K562 (cell line): Measurements from ENCODE around the gene NEFH. TPM values are rescaled to one million over a fixed set of nuclear protein-coding genes. Genes with fewer than 3 reads are reported as not detected.

Experiments used
- ATAC-seq: fragments of 200-7000 bp; cut with Tn5 transposase; 3 replicates; pipeline ENCODE4 v1.9.1; 2020; ENCODE audit warnings: moderate library complexity
- BruUV-seq: library from RNA; stranded (reverse); fragments of 400-500 nt; replicated peaks from 2 replicates; lab custom pipeline; 2021; lab: Mats Ljungman, UMichigan
- CTCF ChIA-PET: fragments of 300-600 bp; formaldehyde crosslinking; extraction: SDS; loops from one replicate; lab custom pipeline; 2021; ENCODE audit warnings: low intra/inter-chr PET ratio; lab: Yijun Ruan, JAX
- POLR2A ChIA-PET: fragments of 300-600, 350-650 bp; sonication (Branson Sonifier 250); formaldehyde crosslinking; extraction: SDS; loops from one replicate; lab custom pipeline; 2021; ENCODE audit warnings: antibody characterized with exemption, inconsistent platforms; lab: Yijun Ruan, JAX
- DNase-seq, 4 experiments: peaks; one replicate each; pipeline versions ENCODE4 v3.0.0 to v3.0.0-alpha.2; 2011 to 2018; ENCODE audit warnings: low spot score in 3 of 4, mixed read lengths in 3 of 4; ENCODE audit errors: extremely low read depth in 1 of 4
- FAIRE-seq: peaks from 2 replicates; lab custom pipeline; 2011; peaks lifted over from hg19 to GRCh38; lab: Jason Lieb, UNC
- H2AFZ ChIP-seq: 2 replicates; pipeline ENCODE4 v1.6.0; 2011; ENCODE audit warnings: low read depth, low read length, control low read depth, inconsistent platforms
- H3K27ac ChIP-seq: fragments of 200-600 bp; 3 replicates; pipeline ENCODE4 v1.8.0; 2011; ENCODE audit warnings: low read depth, mild to moderate bottlenecking, control low read depth, inconsistent platforms, low read length, moderate library complexity, mixed read lengths; ENCODE audit errors: extremely low read depth
- H3K27me3 ChIP-seq, 2 experiments: fragments of 300-600 bp in 1 of 2; 2 replicates in 1 of 2; 3 replicates in 1 of 2; pipeline versions ENCODE4 v1.6.0 to v1.8.0; 2011; ENCODE audit warnings: inconsistent platforms in 2 of 2, low read length in 2 of 2, mild to moderate bottlenecking in 1 of 2, mixed read lengths in 1 of 2, moderate library complexity in 1 of 2; ENCODE audit not compliant: control insufficient read depth in 2 of 2, insufficient read depth in 2 of 2
- H3K36me3 ChIP-seq: fragments of 300-600 bp; 3 replicates; pipeline ENCODE4 v1.8.0; 2011; ENCODE audit warnings: mild to moderate bottlenecking, low read length, inconsistent platforms; ENCODE audit not compliant: control insufficient read depth, insufficient read depth
- H3K4me1 ChIP-seq, 2 experiments: fragments of 200-600 bp in 1 of 2; replicated peaks in 1 of 2; 2 replicates in 1 of 2; 3 replicates in 1 of 2; pipeline versions ENCODE4 v1.5.1 to v1.8.0; 2011; ENCODE audit warnings: inconsistent platforms in 2 of 2, low read length in 2 of 2, mild to moderate bottlenecking in 1 of 2, mixed read lengths in 1 of 2, moderate library complexity in 1 of 2; ENCODE audit not compliant: control insufficient read depth in 2 of 2, insufficient read depth in 2 of 2
- H3K4me2 ChIP-seq: 2 replicates; pipeline ENCODE4 v1.6.1; 2011; ENCODE audit warnings: low read length, control low read depth, inconsistent platforms, mixed read lengths; ENCODE audit not compliant: insufficient read depth
- H3K4me3 ChIP-seq: fragments of 200-600 bp; sonication (generic), shearing (Covaris generic); 2 replicates; pipeline ENCODE4 v1.5.1; 2016; ENCODE audit warnings: control low read depth, inconsistent platforms
- H3K79me2 ChIP-seq: fragments of 200-600 bp; 3 replicates; pipeline ENCODE4 v1.8.0; 2011; ENCODE audit warnings: low read length, inconsistent platforms; ENCODE audit not compliant: control insufficient read depth, insufficient read depth
- H3K9ac ChIP-seq, 2 experiments: 2 replicates each; pipeline versions ENCODE4 v1.6.0 to v1.6.1; 2011; ENCODE audit warnings: low read depth in 2 of 2, low read length in 2 of 2, control low read depth in 1 of 2, inconsistent platforms in 1 of 2, mild to moderate bottlenecking in 1 of 2, mixed read lengths in 1 of 2; ENCODE audit not compliant: insufficient read depth in 1 of 2
- H3K9me1 ChIP-seq: one replicate; pipeline ENCODE4 v1.6.0; 2011; ENCODE audit warnings: inconsistent platforms, mild to moderate bottlenecking, low read length, moderate library complexity; ENCODE audit not compliant: control insufficient read depth, insufficient read depth
- H3K9me3 ChIP-seq: replicated peaks from 2 replicates; pipeline ENCODE4 v1.5.1; 2011; ENCODE audit warnings: low read depth, low read length, inconsistent platforms; ENCODE audit not compliant: control insufficient read depth, insufficient read depth
- H4K20me1 ChIP-seq: replicated peaks from 2 replicates; pipeline ENCODE4 v1.6.1; 2011; ENCODE audit warnings: low read length, inconsistent platforms, mixed read lengths; ENCODE audit not compliant: control insufficient read depth, insufficient read depth
- MAZ ChIP-seq, 2 experiments: fragments of 450-650 bp in 1 of 2; sonication (generic) in 1 of 2; formaldehyde crosslinking; IDR thresholded peaks in 1 of 2; conservative IDR thresholded peaks in 1 of 2; 2 replicates each; pipeline versions ENCODE4 v1.4.0 to v1.5.0; 2020; ENCODE audit warnings: mild to moderate bottlenecking in 1 of 2, missing genetic modification reagents in 1 of 2
- MEF2D ChIP-seq: conservative IDR thresholded peaks from 2 replicates; pipeline ENCODE4 v1.6.1; 2016; ENCODE audit warnings: low read depth, missing genetic modification characterization, missing compliant biosample characterization
- NCOA1 ChIP-seq: fragments of 450-650 bp; IDR thresholded peaks from 2 replicates; pipeline ENCODE4 v1.6.1; 2016; ENCODE audit warnings: low read depth
- YBX1 ChIP-seq: fragments of 450-650 bp; IDR thresholded peaks from 2 replicates; pipeline ENCODE4 v1.7.1; 2016; ENCODE audit warnings: mild to moderate bottlenecking
- ZNF143 ChIP-seq: sonication (generic); formaldehyde crosslinking; IDR thresholded peaks from 2 replicates; pipeline ENCODE4 v1.9.0; 2022; ENCODE audit warnings: mild to moderate bottlenecking, missing genetic modification reagents
- WGBS: fragments of 100-300 bp; shearing (Covaris generic); methylation state at CpG from one replicate; pipeline ENCODE4 v1.1.6; 2016; ENCODE audit warnings: low coverage, mixed read lengths; ENCODE audit not compliant: insufficient coverage; ENCODE audit errors: missing lambda C conversion rate; 5-methylcytosine and 5-hydroxymethylcytosine counted together
- in situ Hi-C: fragments of 300-500 bp; cut with MboI; formaldehyde crosslinking; loops from 4 replicates; pipeline ENCODE4 v1.15.0; 2018; ENCODE audit warnings: inconsistent platforms, mixed read lengths
- intact Hi-C: fragments of 100-400 bp; cut with micrococcal nuclease; formaldehyde crosslinking; loops from 2 replicates; pipeline ENCODE4 v1.14.2; 2022
- polyA plus RNA-seq, 8 experiments: library from polyadenylated mRNA; depleted of rRNA in 4 of 8; stranded (reverse) in 5 of 8; unstranded in 3 of 8; fragments of >200 nt; fragmentation: Nextera tagmentation in 2 of 8; fragmentation: Illumina TruSeq in 1 of 8; extraction: Ambion mirVana in 2 of 8; extraction: Trizol in 1 of 8; gene quantifications; 2 replicates each; pipeline versions ENCODE4 v1.2.1 to v1.2.3, GENCODE V29; 2011 to 2014; ENCODE audit warnings: inconsistent platforms in 1 of 8, missing spikeins in 1 of 8
- total RNA-seq, 7 experiments: library from RNA; depleted of rRNA in 6 of 7; stranded (reverse); fragments of >200 nt in 6 of 7; fragmentation: Illumina TruSeq in 2 of 7; extraction: Trizol in 2 of 7; gene quantifications; 2 replicates each; pipeline versions ENCODE4 v1.2.1 to v1.2.3, GENCODE V29; 2011 to 2021; ENCODE audit warnings: low replicate concordance in 1 of 7
- TF ChIP-seq, protein P1 (sequence below), 2 experiments: fragments of 450-650 bp in 1 of 2; sonication (generic) in 1 of 2; formaldehyde crosslinking in 1 of 2; IDR thresholded peaks; 2 replicates each; pipeline versions ENCODE4 v1.7.1 to v1.9.0; 2016 to 2022; ENCODE audit warnings: inconsistent platforms in 1 of 2, mild to moderate bottlenecking in 1 of 2, missing genetic modification reagents in 1 of 2
- TF ChIP-seq, protein P2 (sequence below): fragments of 250-450 bp; sonication (Bioruptor Pico); IDR thresholded peaks from 2 replicates; pipeline ENCODE4 v1.5.0; 2021
- TF ChIP-seq, protein P3 (sequence below): sonication (generic); formaldehyde crosslinking; IDR thresholded peaks from 2 replicates; pipeline ENCODE4 v1.8.1; 2023; ENCODE audit warnings: mild to moderate bottlenecking, missing genetic modification reagents

The NEFH gene
- total and polyA plus RNA-seq, 9 of the 15 experiments (the other 6 are each of a cell fraction or from before 2014, with no cell fraction given): 2.3 to 26.9 (median 10.8) TPM

DNA sequence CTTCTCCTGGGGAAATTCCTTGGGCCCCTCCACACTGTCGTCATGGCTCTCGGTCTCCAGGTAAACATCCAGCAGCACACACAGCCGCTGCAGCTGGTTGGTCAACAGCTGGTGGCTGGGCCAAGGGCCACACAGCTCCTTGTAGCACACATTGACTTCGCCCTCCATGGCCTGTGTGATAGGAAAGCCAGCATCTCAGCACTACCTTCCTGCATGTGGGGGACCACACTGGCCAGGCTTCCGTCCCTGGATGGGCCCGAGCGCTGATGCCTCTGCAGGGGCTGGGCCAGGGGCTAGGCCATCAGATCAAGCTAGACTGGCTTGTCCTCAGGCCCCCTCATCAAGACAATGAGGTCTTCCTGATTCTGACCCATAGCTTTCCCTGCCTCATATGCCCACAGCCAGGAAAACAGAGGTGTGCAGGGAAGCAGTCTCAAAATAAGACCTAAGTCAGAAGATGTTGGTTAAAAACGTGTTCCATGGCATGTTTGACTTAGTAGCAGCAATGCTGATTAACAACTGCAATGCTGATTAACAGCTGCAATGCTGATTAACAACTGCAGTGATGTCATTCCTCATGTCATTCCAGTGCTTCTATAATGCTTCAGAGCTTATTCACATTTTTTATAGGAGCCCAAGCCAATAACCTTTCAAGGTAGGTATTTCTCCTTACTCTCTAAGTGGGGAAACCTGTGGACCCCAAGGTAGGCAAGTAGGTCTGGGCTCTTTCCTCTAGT, 31.3 kb downstream of the NEFH start:
- Histone ChIP-seq H3K79me2 (no peaks in the 10 kb centered on the region), H3K27me3 (no peaks in the 10 kb centered on the region), H3K36me3 (peaks cover 76% of the 10 kb centered on the region; the same call in 2 of the 3 replicates), H3K4me1 (no peaks in the 10 kb centered on the region; a peak in 1 of 5 replicates), H3K4me3 (no peak overlapping the region), H3K4me2 (no peak overlapping the region), H3K9me1 (no peaks in the 10 kb centered on the region), H3K27ac (no peak overlapping the region), H3K9me3 (no peaks in the 10 kb centered on the region), H4K20me1 (no peaks in the 10 kb centered on the region), H2AFZ (no peak overlapping the region), H3K9ac (peak overlapping the region in 1 of 2 experiments; percentile 64; a peak in 1 of 4 replicates)
- ChIA-PET POLR2A (interaction anchor here (1.0 kb wide), 1 partner anchor 19 kb away, joined by 3 read pairs; no protein-coding TSS in a partner anchor), CTCF (interaction anchor here (0.6 kb wide), 1 partner anchor 125 kb away, joined by 4 read pairs; no protein-coding TSS in a partner anchor)
- ATAC-seq: no peak
- WGBS: 82% methylated on average over 7 of the region's 8 CpGs
- no peak for FAIRE-seq
- in situ Hi-C loops (no loop called here), intact Hi-C loops (no loop called here)
- DNase-seq: no peak
- BruUV-seq: no TSS peak
- TF ChIP-seq, protein P1, sequence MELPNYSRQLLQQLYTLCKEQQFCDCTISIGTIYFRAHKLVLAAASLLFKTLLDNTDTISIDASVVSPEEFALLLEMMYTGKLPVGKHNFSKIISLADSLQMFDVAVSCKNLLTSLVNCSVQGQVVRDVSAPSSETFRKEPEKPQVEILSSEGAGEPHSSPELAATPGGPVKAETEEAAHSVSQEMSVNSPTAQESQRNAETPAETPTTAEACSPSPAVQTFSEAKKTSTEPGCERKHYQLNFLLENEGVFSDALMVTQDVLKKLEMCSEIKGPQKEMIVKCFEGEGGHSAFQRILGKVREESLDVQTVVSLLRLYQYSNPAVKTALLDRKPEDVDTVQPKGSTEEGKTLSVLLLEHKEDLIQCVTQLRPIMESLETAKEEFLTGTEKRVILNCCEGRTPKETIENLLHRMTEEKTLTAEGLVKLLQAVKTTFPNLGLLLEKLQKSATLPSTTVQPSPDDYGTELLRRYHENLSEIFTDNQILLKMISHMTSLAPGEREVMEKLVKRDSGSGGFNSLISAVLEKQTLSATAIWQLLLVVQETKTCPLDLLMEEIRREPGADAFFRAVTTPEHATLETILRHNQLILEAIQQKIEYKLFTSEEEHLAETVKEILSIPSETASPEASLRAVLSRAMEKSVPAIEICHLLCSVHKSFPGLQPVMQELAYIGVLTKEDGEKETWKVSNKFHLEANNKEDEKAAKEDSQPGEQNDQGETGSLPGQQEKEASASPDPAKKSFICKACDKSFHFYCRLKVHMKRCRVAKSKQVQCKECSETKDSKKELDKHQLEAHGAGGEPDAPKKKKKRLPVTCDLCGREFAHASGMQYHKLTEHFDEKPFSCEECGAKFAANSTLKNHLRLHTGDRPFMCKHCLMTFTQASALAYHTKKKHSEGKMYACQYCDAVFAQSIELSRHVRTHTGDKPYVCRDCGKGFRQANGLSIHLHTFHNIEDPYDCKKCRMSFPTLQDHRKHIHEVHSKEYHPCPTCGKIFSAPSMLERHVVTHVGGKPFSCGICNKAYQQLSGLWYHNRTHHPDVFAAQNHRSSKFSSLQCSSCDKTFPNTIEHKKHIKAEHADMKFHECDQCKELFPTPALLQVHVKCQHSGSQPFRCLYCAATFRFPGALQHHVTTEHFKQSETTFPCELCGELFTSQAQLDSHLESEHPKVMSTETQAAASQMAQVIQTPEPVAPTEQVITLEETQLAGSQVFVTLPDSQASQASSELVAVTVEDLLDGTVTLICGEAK (IDR thresholded peaks at IDR 0.05): no peak
- TF ChIP-seq, protein P1 (CRISPR knock-in tag; IDR thresholded peaks at IDR 0.05): no peak
- TF ChIP-seq, protein P2, sequence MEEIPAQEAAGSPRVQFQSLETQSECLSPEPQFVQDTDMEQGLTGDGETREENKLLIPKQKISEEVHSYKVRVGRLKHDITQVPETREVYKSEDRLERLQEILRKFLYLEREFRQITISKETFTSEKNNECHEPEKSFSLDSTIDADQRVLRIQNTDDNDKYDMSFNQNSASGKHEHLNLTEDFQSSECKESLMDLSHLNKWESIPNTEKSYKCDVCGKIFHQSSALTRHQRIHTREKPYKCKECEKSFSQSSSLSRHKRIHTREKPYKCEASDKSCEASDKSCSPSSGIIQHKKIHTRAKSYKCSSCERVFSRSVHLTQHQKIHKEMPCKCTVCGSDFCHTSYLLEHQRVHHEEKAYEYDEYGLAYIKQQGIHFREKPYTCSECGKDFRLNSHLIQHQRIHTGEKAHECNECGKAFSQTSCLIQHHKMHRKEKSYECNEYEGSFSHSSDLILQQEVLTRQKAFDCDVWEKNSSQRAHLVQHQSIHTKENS (CRISPR knock-in tag): no peak
- TF ChIP-seq MEF2D (tag) (no peak), YBX1 (no peak), ZNF143 (CRISPR knock-in tag) (no peak), NCOA1 (no peak), MAZ (CRISPR knock-in tag; conservative IDR thresholded peaks at IDR 0.05 in 1 of 2, IDR thresholded peaks at IDR 0.05 in 1 of 2) (no peak)
- TF ChIP-seq, protein P3, sequence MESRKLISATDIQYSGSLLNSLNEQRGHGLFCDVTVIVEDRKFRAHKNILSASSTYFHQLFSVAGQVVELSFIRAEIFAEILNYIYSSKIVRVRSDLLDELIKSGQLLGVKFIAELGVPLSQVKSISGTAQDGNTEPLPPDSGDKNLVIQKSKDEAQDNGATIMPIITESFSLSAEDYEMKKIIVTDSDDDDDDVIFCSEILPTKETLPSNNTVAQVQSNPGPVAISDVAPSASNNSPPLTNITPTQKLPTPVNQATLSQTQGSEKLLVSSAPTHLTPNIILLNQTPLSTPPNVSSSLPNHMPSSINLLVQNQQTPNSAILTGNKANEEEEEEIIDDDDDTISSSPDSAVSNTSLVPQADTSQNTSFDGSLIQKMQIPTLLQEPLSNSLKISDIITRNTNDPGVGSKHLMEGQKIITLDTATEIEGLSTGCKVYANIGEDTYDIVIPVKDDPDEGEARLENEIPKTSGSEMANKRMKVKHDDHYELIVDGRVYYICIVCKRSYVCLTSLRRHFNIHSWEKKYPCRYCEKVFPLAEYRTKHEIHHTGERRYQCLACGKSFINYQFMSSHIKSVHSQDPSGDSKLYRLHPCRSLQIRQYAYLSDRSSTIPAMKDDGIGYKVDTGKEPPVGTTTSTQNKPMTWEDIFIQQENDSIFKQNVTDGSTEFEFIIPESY (CRISPR knock-in tag): no peak
